ENCODE measurements around the gene BRICD5. TPM values are rescaled to one million over a fixed set of nuclear protein-coding genes. Genes with fewer than 3 reads are reported as not detected.

The BRICD5 gene
- total and polyA plus RNA-seq, 4 donors: 2.1 to 13.5 (median 9.3) TPM

GRCh38 chr16:2232094-2232990 is 21.7 kb upstream of the BRICD5 start:
- Histone ChIP-seq H3K4me1 (ENCODE audit: control insufficient read depth in 5 of 5, insufficient read depth in 5 of 5, low read length in 5 of 5) (peaks cover 0 to 11% (median 7%) of the 10 kb centered on the region in 5 donors), H3K36me3 (ENCODE audit: control insufficient read depth in 4 of 4, insufficient read depth in 4 of 4, low read length in 4 of 4) (peaks cover 3 to 81% (median 32%) of the 10 kb centered on the region in 4 donors), H3K4me3 (no peak overlapping the region), H3K27ac (ENCODE audit: low read depth in 1 of 2, low read length in 1 of 2) (no peak overlapping the region), H3K9me3 (ENCODE audit: control insufficient read depth in 4 of 4, insufficient read depth in 3 of 4, low read length in 3 of 4) (peaks cover 0 to 22% (median 0%) of the 10 kb centered on the region in 4 donors), H3K27me3 (ENCODE audit: control insufficient read depth in 3 of 3, insufficient read depth in 3 of 3, low read length in 2 of 3) (peaks cover 0 to 21% (median 4%) of the 10 kb centered on the region in 3 donors), H3K9ac (ENCODE audit: insufficient read depth in 1 of 2, low read length in 2 of 2) (no peak overlapping the region)
- no peak for TF ChIP-seq CTCF (IDR thresholded peaks at IDR 0.05; ENCODE audit: control extremely low read depth, extremely low read depth)
- WGBS, 2 donors: 94% methylated on average over 38 to 41 of the region's 41 CpGs
- DNase-seq (no peak), ATAC-seq (ENCODE audit: insufficient read depth, low FRiP score) (no peak)

GRCh38 chr16:2231016-2231931 is 20.6 kb upstream of the BRICD5 start:
- ATAC-seq (ENCODE audit: insufficient read depth, low FRiP score) (no peak), DNase-seq (no peak)
- Histone ChIP-seq H3K36me3 (ENCODE audit: control insufficient read depth in 4 of 4, insufficient read depth in 4 of 4, low read length in 4 of 4) (peaks cover 3 to 81% (median 32%) of the 10 kb centered on the region in 4 donors), H3K4me1 (ENCODE audit: control insufficient read depth in 5 of 5, insufficient read depth in 5 of 5, low read length in 5 of 5) (peaks cover 0 to 2% (median 1%) of the 10 kb centered on the region in 5 donors), H3K9me3 (ENCODE audit: control insufficient read depth in 4 of 4, insufficient read depth in 3 of 4, low read length in 3 of 4) (peaks cover 0 to 22% (median 0%) of the 10 kb centered on the region in 4 donors), H3K4me3 (no peak overlapping the region), H3K27ac (ENCODE audit: low read depth in 1 of 2, low read length in 1 of 2) (no peak overlapping the region), H3K9ac (ENCODE audit: insufficient read depth in 1 of 2, low read length in 2 of 2) (no peak overlapping the region), H3K27me3 (ENCODE audit: control insufficient read depth in 3 of 3, insufficient read depth in 3 of 3, low read length in 2 of 3) (peaks cover 0 to 10% (median 4%) of the 10 kb centered on the region in 3 donors)
- WGBS, 2 donors: 92% methylated on average over 29 of the region's 29 CpGs
- no peak for TF ChIP-seq CTCF (IDR thresholded peaks at IDR 0.05; ENCODE audit: control extremely low read depth, extremely low read depth)

DNA sequence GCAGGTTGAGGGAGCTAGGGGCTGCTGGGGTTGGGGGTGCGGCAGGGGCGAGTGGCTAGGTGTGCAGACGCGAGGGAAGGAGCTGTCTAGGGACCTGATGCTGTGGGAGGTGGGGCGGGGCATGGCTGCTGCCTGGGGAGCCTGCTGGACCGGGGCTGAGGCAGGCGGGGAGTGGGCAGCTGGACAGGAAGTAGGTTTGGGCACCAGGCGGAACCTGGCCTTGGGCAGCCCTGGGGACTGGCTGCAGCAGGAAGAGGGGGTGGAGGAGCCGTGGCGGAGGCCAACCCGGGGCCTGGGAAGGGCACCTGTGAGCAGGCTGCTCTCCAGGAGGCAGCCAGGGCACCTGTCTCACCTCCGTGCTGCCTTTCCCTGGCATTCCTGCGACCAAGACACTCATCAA is 19.7 kb upstream of the BRICD5 start:
- H3K27me3 ChIP-seq (ENCODE audit: control insufficient read depth in 3 of 3, insufficient read depth in 3 of 3, low read length in 2 of 3): peaks cover 0 to 4% (median 0%) of the 10 kb centered on the region in 3 donors
- no peak for DNase-seq
- peaks cover 0 to 19% (median 0%) of the 10 kb centered on the region in 4 donors for H3K9me3 ChIP-seq (ENCODE audit: control insufficient read depth in 4 of 4, insufficient read depth in 3 of 4, low read length in 3 of 4)
- WGBS, 2 donors: 87 to 93% methylated on average over 13 of the region's 13 CpGs
- no peak for TF ChIP-seq CTCF (IDR thresholded peaks at IDR 0.05; ENCODE audit: control extremely low read depth, extremely low read depth)
- H3K27ac ChIP-seq (ENCODE audit: low read depth in 1 of 2, low read length in 1 of 2): no peak overlapping the region
- no peak overlapping the region for H3K9ac ChIP-seq (ENCODE audit: insufficient read depth in 1 of 2, low read length in 2 of 2)
- peaks cover 3 to 75% (median 31%) of the 10 kb centered on the region in 4 donors for H3K36me3 ChIP-seq (ENCODE audit: control insufficient read depth in 4 of 4, insufficient read depth in 4 of 4, low read length in 4 of 4)
- H3K4me1 ChIP-seq (ENCODE audit: control insufficient read depth in 5 of 5, insufficient read depth in 5 of 5, low read length in 5 of 5): peaks cover 0 to 2% (median 0%) of the 10 kb centered on the region in 5 donors
- no peak overlapping the region for H3K4me3 ChIP-seq
- ATAC-seq (ENCODE audit: insufficient read depth, low FRiP score): no peak

All from lung (tissue), 12 donors.